Fibroblast of lung (primary cell): ENCODE data around the gene ZNRF1. TPM values are rescaled to one million over a fixed set of nuclear protein-coding genes. Genes with fewer than 3 reads are reported as not detected.

ENCODE experiments used
- DNase-seq, 2 donors: peaks; one replicate each; pipeline versions ENCODE4 v3.0.0 to v3.0.0-alpha.2; 2010; ENCODE audit warnings: low read depth in 2 of 2
- H2AFZ ChIP-seq: 2 replicates; pipeline ENCODE4 v1.5.1; 2012; ENCODE audit warnings: low read length, control low read depth, inconsistent platforms
- H3K27ac ChIP-seq: 2 replicates; pipeline ENCODE4 v1.5.1; 2011; ENCODE audit warnings: low read length, control low read depth; ENCODE audit not compliant: insufficient read depth
- H3K27me3 ChIP-seq: 2 replicates; pipeline ENCODE4 v1.5.1; 2011; ENCODE audit warnings: mild to moderate bottlenecking, low read length; ENCODE audit not compliant: control insufficient read depth, insufficient read depth
- H3K36me3 ChIP-seq: 2 replicates; pipeline ENCODE4 v1.5.1; 2011; ENCODE audit warnings: low read length; ENCODE audit not compliant: control insufficient read depth, insufficient read depth
- H3K4me1 ChIP-seq: 2 replicates; pipeline ENCODE4 v1.5.1; 2011; ENCODE audit warnings: low read length; ENCODE audit not compliant: control insufficient read depth, insufficient read depth; ENCODE audit errors: extremely low read depth
- H3K4me2 ChIP-seq: 2 replicates; pipeline ENCODE4 v1.5.1; 2011; ENCODE audit warnings: low read length, control low read depth; ENCODE audit not compliant: insufficient read depth; ENCODE audit errors: extremely low read depth
- H3K4me3 ChIP-seq, 4 experiments: fragments of 200-600 bp in 1 of 4; sonication (generic) in 1 of 4; replicated peaks in 1 of 4; 2 replicates each; pipeline ENCODE4 v1.5.1; 2011 to 2016; ENCODE audit warnings: low read length in 4 of 4, low read depth in 3 of 4, mild to moderate bottlenecking in 3 of 4, control low read depth in 2 of 4, inconsistent platforms in 1 of 4, mixed read lengths in 1 of 4; ENCODE audit not compliant: insufficient read depth in 1 of 4; ENCODE audit errors: control extremely low read depth in 1 of 4
- H3K79me2 ChIP-seq: 2 replicates; pipeline ENCODE4 v1.5.1; 2012; ENCODE audit warnings: mild to moderate bottlenecking, low read length, inconsistent platforms; ENCODE audit not compliant: control insufficient read depth, insufficient read depth
- H3K9ac ChIP-seq: 2 replicates; pipeline ENCODE4 v1.5.1; 2011; ENCODE audit warnings: mild to moderate bottlenecking, low read length, control low read depth; ENCODE audit not compliant: insufficient read depth
- H3K9me3 ChIP-seq: 2 replicates; pipeline ENCODE4 v1.5.1; 2012; ENCODE audit warnings: low read depth, low read length; ENCODE audit not compliant: control insufficient read depth, insufficient read depth
- H4K20me1 ChIP-seq: 2 replicates; pipeline ENCODE4 v1.5.1; 2011; ENCODE audit warnings: low read length; ENCODE audit not compliant: control insufficient read depth, insufficient read depth; ENCODE audit errors: extremely low read depth
- CTCF ChIP-seq, 2 donors: IDR thresholded peaks in 1 of 2; conservative IDR thresholded peaks in 1 of 2; 1 replicate in 1 of 2; 2 replicates in 1 of 2; pipeline ENCODE4 v1.5.1; 2011 to 2012; ENCODE audit warnings: low read length in 2 of 2, control low read depth in 1 of 2, inconsistent platforms in 1 of 2, low read depth in 1 of 2, mild to moderate bottlenecking in 1 of 2
- EZH2 ChIP-seq: IDR thresholded peaks from 2 replicates; pipeline ENCODE4 v1.5.1; 2012; ENCODE audit warnings: low read length, control low read depth, mild to moderate bottlenecking; ENCODE audit errors: missing control alignments
- polyA plus RNA-seq, 2 donors: library from polyadenylated mRNA; depleted of rRNA in 1 of 2; stranded (reverse) in 1 of 2; unstranded in 1 of 2; fragments of >200 nt; gene quantifications; 2 replicates each; pipeline ENCODE4 v1.2.1, GENCODE V29; 2011 to 2012; ENCODE audit warnings: missing spikeins in 1 of 2
- total RNA-seq: library from RNA; depleted of rRNA; stranded (reverse); fragments of >200 nt; gene quantifications from 2 replicates; pipeline ENCODE4 v1.2.1, GENCODE V29; 2014

The ZNRF1 gene
- total and polyA plus RNA-seq, 2 donors (not counting 1 experiment from before 2014, with no cell fraction given), result 21.0 to 21.1 TPM

DNA sequence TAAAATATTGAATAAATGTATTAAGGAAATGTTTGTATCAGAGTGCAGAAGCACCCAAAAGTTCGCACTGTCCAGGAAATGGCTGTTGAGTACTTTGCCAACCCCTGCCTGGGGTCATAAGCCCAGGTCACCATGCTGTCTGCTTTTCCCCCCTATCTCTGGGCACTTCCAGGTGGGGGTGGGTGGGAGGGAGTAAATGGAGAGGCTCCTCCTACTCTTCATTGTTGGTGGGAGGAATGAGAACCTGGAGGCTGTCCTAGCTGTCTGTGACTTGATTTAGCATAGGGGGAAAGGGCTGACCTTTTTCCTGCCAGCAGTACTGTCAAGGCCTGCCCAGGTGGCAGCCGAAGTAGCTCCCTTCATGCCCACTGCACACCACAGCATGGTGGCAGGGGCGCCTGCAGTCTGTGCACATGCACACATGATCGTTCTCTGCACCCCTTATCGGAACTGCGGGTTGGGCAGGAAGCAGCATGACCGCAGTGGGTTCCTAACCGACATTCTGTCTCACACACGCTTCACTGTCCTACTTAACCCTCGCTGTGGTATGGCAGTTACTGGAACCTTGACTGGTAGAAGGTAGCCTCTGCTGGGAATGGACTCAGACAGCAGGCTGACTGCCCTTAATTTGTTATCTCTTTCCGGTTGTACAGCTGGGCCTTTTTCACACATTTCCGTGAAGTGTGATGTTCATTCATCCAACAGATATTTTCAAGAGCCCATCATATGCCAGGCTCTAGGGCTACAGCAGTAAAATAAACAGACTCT lies 76.3 kb downstream of the ZNRF1 start:
- H4K20me1 ChIP-seq, result no peaks in the 10 kb centered on the region
- no peaks in the 10 kb centered on the region for H3K27me3 ChIP-seq
- no peak for DNase-seq
- H3K9me3 ChIP-seq, result no peaks in the 10 kb centered on the region
- no peak overlapping the region for H3K9ac ChIP-seq
- no peak overlapping the region for H2AFZ ChIP-seq
- TF ChIP-seq CTCF (conservative IDR thresholded peaks at IDR 0.05 in 1 of 2, IDR thresholded peaks at IDR 0.05 in 1 of 2; ENCODE audit: low read depth in 1 of 2, low read length in 2 of 2) (no peak), EZH2 (no peak)
- peaks cover 10% of the 10 kb centered on the region for H3K79me2 ChIP-seq
- no peak overlapping the region for H3K4me3 ChIP-seq
- H3K4me2 ChIP-seq, result no peak overlapping the region
- H3K27ac ChIP-seq, result no peak overlapping the region
- H3K4me1 ChIP-seq, result peaks cover 1% of the 10 kb centered on the region
- no peaks in the 10 kb centered on the region for H3K36me3 ChIP-seq

GRCh38 chr16:75075688-75076268 lies 77.0 kb downstream of the ZNRF1 start:
- H3K79me2 ChIP-seq, result peaks cover 10% of the 10 kb centered on the region
- no peak overlapping the region for H3K4me2 ChIP-seq
- H4K20me1 ChIP-seq, result no peaks in the 10 kb centered on the region

More at GRCh38 chr16:75075688-75076268, 77.0 kb downstream of the ZNRF1 start:
- no peaks in the 10 kb centered on the region for H3K36me3 ChIP-seq
- no peaks in the 10 kb centered on the region for H3K9me3 ChIP-seq
- H3K4me1 ChIP-seq, result peaks cover 2% of the 10 kb centered on the region
- no peak overlapping the region for H3K4me3 ChIP-seq
- no peak for TF ChIP-seq EZH2
- no peak for TF ChIP-seq CTCF (conservative IDR thresholded peaks at IDR 0.05 in 1 of 2, IDR thresholded peaks at IDR 0.05 in 1 of 2; ENCODE audit: low read depth in 1 of 2, low read length in 2 of 2)
- H3K9ac ChIP-seq, result no peak overlapping the region
- no peak overlapping the region for H2AFZ ChIP-seq
- no peak overlapping the region for H3K27ac ChIP-seq
- H3K27me3 ChIP-seq, result no peaks in the 10 kb centered on the region
- no peak for DNase-seq
